Colonic mucosa (tissue), 4 donors: ENCODE results near the gene EXOC2. TPM values are rescaled to one million over a fixed set of nuclear protein-coding genes. Genes with fewer than 3 reads are reported as not detected.

Experiments
- DNase-seq: peaks from one replicate; pipeline ENCODE4 v3.0.0-alpha.2; 2020
- H3K27ac ChIP-seq: fragments of 200-600 bp; one replicate; pipeline ENCODE4 v1.8.0; 2021
- H3K27me3 ChIP-seq: fragments of 200-600 bp; one replicate; pipeline ENCODE4 v1.8.0; 2021
- H3K36me3 ChIP-seq: fragments of 200-600 bp; one replicate; pipeline ENCODE4 v1.8.0; 2021
- H3K4me1 ChIP-seq: fragments of 200-600 bp; one replicate; pipeline ENCODE4 v1.8.0; 2021; ENCODE audit warnings: mild to moderate bottlenecking
- H3K4me3 ChIP-seq: fragments of 200-600 bp; one replicate; pipeline ENCODE4 v1.8.0; 2021
- H3K9ac ChIP-seq, 2 donors: one replicate each; pipeline ENCODE4 v1.7.0; 2013; ENCODE audit warnings: control low read depth in 2 of 2, low read depth in 2 of 2, low read length in 2 of 2
- H3K9me3 ChIP-seq: fragments of 200-600 bp; one replicate; pipeline ENCODE4 v1.8.0; 2021
- intact Hi-C: fragments of 100-400 bp; cut with DNase I; formaldehyde crosslinking; loops from one replicate; pipeline ENCODE4 v1.14.1; 2022
- total RNA-seq, 2 donors: library from RNA; stranded (reverse); fragmentation: NEBNext Ultra II Directional in 1 of 2; extraction: Animal tissue kit (Norgen Biotek cat#: 25700) in 1 of 2; gene quantifications; one replicate each; pipeline ENCODE4 v1.2.1, GENCODE V29; 2021
- TF ChIP-seq, protein P1 (sequence below): fragments of 200-600 bp; IDR thresholded peaks from one replicate; pipeline ENCODE4 v1.8.0; 2022; ENCODE audit warnings: antibody characterized with exemption, mild to moderate bottlenecking
- donor health status: healthy.
- donor health status: DM: no; HTN: no; CAD: no.
- donor health status: DM: no; HTN: no; CAD: no.

Gene EXOC2
- total RNA-seq, 2 donors from 2014 or later = 18.3 to 19.6 TPM

DNA sequence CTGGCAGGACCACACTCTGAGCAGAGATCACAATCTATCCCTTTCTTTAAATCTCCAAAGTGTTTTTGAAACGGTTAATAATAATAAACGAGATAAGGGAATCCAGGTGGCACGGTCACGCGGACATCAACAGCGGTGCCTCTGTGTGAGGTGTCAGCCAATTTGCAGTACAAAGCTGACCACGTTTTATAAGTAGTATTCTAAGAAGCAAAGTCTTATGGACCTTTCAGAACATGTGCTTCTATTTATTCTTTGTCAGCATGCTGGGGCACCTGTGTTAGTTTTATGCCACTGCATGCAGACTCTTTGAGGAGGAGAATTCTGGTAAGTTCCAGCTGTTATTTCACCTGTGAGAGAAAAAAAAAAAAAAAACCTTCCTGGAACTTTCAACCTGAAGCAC, 39.0 kb upstream of the EXOC2 start:
- no peaks in the 10 kb centered on the region for H3K4me1 ChIP-seq
- H3K27me3 ChIP-seq = peaks cover 1% of the 10 kb centered on the region
- no peak overlapping the region for H3K27ac ChIP-seq
- DNase-seq = no peak
- no peaks in the 10 kb centered on the region for H3K36me3 ChIP-seq
- no peaks in the 10 kb centered on the region for H3K9me3 ChIP-seq
- intact Hi-C loops = no loop called here
- TF ChIP-seq, protein P1, sequence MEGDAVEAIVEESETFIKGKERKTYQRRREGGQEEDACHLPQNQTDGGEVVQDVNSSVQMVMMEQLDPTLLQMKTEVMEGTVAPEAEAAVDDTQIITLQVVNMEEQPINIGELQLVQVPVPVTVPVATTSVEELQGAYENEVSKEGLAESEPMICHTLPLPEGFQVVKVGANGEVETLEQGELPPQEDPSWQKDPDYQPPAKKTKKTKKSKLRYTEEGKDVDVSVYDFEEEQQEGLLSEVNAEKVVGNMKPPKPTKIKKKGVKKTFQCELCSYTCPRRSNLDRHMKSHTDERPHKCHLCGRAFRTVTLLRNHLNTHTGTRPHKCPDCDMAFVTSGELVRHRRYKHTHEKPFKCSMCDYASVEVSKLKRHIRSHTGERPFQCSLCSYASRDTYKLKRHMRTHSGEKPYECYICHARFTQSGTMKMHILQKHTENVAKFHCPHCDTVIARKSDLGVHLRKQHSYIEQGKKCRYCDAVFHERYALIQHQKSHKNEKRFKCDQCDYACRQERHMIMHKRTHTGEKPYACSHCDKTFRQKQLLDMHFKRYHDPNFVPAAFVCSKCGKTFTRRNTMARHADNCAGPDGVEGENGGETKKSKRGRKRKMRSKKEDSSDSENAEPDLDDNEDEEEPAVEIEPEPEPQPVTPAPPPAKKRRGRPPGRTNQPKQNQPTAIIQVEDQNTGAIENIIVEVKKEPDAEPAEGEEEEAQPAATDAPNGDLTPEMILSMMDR = no peak
- no peak overlapping the region for H3K4me3 ChIP-seq
- no peak overlapping the region for H3K9ac ChIP-seq

DNA sequence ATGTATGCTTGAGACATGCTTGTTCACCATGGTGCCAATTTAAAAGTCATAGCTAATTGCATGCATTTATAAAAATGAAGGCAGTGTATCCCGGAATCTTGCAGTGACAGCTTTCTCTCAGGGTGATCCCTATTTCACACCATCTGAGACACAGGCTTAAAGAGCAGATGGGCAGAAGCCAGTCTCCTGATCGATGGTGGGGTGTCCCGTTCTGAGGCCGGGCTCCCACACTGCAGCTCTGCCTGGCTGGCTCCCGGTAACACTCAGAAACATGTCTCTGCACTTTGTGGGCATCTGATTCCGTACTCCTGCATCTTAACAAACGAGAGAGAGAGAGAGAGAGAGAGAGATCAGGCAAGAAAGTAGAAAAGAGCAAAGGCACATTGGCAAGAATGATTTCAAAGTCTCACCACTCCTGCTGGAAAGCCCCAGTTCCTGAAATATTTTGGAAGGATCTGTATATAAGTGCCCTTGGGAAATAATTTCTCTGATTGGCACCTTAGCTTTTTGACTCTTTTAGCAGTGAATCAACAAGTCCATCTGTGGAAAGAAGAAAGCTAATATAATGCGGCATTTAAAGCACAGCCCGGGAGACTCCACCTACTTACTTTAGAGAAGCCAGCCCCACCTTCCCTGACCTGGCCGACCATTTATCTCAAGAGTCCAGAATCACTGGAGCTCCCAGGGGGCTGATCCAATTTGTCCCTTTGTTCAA, 36.8 kb upstream of the EXOC2 start:
- TF ChIP-seq, protein P1 = no peak
- Histone ChIP-seq H3K36me3 (no peaks in the 10 kb centered on the region), H3K4me3 (no peak overlapping the region), H3K27me3 (peaks cover 2% of the 10 kb centered on the region), H3K9ac (no peak overlapping the region), H3K4me1 (no peaks in the 10 kb centered on the region), H3K27ac (no peak overlapping the region), H3K9me3 (no peaks in the 10 kb centered on the region)
- intact Hi-C loops = no loop called here
- DNase-seq = no peak

DNA sequence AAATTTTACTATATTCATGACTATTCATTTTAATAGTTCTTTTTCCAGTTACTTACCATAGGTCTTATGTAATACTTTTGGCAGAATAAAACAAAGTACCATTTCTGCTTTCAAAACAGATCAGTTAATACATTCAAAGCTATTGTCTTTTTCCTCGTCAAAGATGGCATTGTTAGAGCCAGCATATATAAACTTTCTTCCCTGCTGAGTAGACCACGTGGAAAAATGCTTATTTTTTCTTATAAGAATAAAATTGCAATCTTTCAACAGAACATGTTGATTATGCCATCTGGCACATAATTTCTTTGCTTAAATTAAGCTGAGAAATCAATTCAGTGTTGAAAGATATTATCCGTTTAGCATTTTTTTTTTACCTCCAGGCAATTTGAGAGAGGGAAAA, 34.9 kb upstream of the EXOC2 start:
- H3K4me1 ChIP-seq = no peaks in the 10 kb centered on the region
- no peak for DNase-seq
- H3K4me3 ChIP-seq = no peak overlapping the region
- no peaks in the 10 kb centered on the region for H3K9me3 ChIP-seq
- peaks cover 2% of the 10 kb centered on the region for H3K27me3 ChIP-seq
- intact Hi-C loops = no loop called here
- TF ChIP-seq, protein P1 = no peak
- no peaks in the 10 kb centered on the region for H3K36me3 ChIP-seq
- H3K27ac ChIP-seq = no peak overlapping the region
- H3K9ac ChIP-seq = no peak overlapping the region

DNA sequence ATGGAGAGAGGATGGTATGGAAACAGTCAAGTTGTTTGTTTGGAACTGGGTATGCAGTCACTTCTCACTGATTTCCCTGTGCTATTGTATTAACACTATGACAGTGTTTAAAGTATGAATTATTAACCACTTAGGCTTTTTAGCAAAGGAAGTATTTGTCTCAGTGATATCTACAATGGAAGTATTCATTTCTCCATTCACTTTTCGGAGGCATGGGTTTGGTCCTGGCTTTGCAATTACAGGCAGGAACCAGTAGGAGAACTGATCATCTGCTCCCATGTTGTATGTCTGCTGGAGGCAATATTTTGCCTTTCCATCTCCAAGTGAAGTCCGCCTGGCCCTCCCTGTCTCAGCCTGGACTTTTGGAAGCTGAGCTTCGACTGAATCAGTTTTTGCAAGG, 30.6 kb upstream of the EXOC2 start:
- no peaks in the 10 kb centered on the region for H3K4me1 ChIP-seq
- peaks cover 2% of the 10 kb centered on the region for H3K27me3 ChIP-seq
- no peaks in the 10 kb centered on the region for H3K36me3 ChIP-seq
- no peaks in the 10 kb centered on the region for H3K9me3 ChIP-seq
- intact Hi-C loops = loop anchor here (2.0 kb wide), 1 partner anchor 659 kb away; no protein-coding TSS in a partner anchor
- no peak overlapping the region for H3K9ac ChIP-seq
- TF ChIP-seq, protein P1 = no peak
- no peak overlapping the region for H3K4me3 ChIP-seq
- H3K27ac ChIP-seq = no peak overlapping the region
- no peak for DNase-seq

DNA sequence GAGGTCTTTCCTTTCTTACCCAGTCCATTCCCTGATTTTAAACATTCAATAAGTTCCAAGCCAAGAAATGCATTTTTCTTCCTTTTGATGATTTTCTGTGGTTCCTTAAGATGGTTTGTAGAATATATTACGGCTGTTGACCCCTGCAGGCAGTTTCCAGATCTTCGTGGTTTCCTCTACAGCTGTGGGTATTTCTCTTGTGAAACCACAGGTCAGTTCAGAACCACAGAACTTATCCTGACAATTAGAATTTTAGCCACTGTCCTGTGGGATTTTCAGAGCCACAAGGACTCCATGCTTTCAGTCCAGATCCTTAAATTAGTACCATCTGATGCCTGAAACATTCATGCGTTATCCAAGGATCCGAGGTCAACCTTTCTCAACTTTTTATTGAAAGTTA, 29.7 kb upstream of the EXOC2 start:
- Histone ChIP-seq H3K36me3 (no peaks in the 10 kb centered on the region), H3K4me3 (no peak overlapping the region), H3K9ac (no peak overlapping the region), H3K27me3 (peaks cover 2% of the 10 kb centered on the region), H3K4me1 (no peaks in the 10 kb centered on the region), H3K9me3 (no peaks in the 10 kb centered on the region), H3K27ac (no peak overlapping the region)
- TF ChIP-seq, protein P1 = no peak
- intact Hi-C loops = loop anchor here (2.0 kb wide), 1 partner anchor 660 kb away; no protein-coding TSS in a partner anchor
- DNase-seq = no peak
